ENCODE results near the gene BCKDK. TPM values are rescaled to one million over a fixed set of nuclear protein-coding genes. Genes with fewer than 3 reads are reported as not detected.

Gene BCKDK
- total and polyA plus RNA-seq, 12 donors: 26.1 to 90.9 (median 71.4) TPM

DNA sequence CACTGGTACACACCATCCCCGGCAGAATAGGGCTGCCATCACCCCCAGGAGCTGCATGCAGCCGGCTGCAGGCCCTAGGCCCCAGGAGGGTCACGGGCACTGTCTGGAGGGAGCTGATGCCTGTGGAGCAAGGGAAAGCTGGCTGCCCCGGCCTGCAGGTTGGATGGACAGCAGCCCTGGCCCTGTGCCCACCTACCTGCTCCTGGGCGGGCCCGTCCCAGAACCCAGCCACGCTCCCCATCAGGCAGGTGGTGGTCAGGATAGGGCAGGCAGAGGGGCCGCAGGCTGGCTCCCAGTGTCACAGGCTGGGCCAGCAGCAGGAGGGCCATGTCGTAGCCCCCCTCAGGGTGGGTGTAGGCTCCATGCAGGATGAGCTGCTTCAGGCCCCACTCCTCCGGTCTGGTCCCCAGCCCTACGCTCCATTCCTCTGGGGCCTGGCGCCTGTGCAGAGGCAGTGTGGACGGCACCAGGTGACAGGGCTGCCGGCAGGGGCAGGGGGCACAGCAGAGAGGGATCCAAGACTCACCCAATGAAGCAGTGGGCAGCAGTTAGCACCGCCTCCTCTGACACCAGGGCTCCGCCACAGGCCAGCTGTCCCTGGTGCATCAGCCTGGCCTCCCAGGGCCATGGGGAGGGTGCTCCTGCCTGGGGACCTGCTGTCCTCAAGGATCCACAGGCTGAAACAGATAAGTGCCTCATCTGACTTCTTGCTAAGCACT, 23.4 kb upstream of the BCKDK start:
- Histone ChIP-seq H3K27ac (no peak overlapping the region), H3K27me3 (no peaks in the 10 kb centered on the region), H3K4me3 (no peak overlapping the region), H3K9me3 (no peaks in the 10 kb centered on the region), H3K4me1 (peaks cover 0 to 16% (median 6%) of the 10 kb centered on the region in 9 donors), H3K36me3 (peaks cover 0 to 100% (median 22%) of the 10 kb centered on the region in 9 donors)
- DNase-seq (no peak), ATAC-seq (peak in 2 of 8 donors; percentile 16 to 22)
- TF ChIP-seq, protein P1, sequence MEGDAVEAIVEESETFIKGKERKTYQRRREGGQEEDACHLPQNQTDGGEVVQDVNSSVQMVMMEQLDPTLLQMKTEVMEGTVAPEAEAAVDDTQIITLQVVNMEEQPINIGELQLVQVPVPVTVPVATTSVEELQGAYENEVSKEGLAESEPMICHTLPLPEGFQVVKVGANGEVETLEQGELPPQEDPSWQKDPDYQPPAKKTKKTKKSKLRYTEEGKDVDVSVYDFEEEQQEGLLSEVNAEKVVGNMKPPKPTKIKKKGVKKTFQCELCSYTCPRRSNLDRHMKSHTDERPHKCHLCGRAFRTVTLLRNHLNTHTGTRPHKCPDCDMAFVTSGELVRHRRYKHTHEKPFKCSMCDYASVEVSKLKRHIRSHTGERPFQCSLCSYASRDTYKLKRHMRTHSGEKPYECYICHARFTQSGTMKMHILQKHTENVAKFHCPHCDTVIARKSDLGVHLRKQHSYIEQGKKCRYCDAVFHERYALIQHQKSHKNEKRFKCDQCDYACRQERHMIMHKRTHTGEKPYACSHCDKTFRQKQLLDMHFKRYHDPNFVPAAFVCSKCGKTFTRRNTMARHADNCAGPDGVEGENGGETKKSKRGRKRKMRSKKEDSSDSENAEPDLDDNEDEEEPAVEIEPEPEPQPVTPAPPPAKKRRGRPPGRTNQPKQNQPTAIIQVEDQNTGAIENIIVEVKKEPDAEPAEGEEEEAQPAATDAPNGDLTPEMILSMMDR (IDR thresholded peaks at IDR 0.05): no peak
- intact Hi-C loops (cut with DNase I): loop anchor here in 2 of 10 donors (5.0 to 10.0 kb wide), 2 partner anchors 37 to 100 kb away; partner anchors contain the start of gene HSD3B7 (in 1 of the 2)
- WGBS, 2 donors: 90% methylated on average over 16 of the region's 16 CpGs

DNA sequence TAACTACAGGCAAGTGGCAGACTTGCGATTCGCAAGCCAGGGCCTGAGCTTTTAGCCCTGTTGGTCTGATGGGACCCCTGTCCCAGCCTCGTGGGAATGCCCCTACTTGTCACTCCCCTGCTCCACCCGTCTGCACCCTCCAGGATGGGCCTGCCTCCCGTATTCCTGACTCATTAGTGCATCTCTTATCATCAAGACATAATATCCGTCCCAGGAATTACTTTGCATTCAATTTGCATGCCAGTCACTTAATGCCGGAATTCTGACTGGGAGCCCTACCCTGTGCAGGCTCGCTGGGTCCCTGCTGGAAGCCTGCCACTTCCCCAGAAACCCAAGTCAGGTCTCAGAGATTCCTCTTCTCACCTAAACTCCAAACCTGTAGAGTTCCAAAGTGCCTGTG, 22.8 kb upstream of the BCKDK start:
- Histone ChIP-seq H3K9me3 (no peaks in the 10 kb centered on the region), H3K4me1 (peaks cover 0 to 16% (median 6%) of the 10 kb centered on the region in 9 donors), H3K4me3 (no peak overlapping the region), H3K36me3 (peaks cover 0 to 100% (median 17%) of the 10 kb centered on the region in 9 donors), H3K27me3 (no peaks in the 10 kb centered on the region), H3K27ac (no peak overlapping the region)
- DNase-seq: no peak
- intact Hi-C loops (cut with DNase I): loop anchor here in 2 of 10 donors (5.0 to 10.0 kb wide), 2 partner anchors 38 to 101 kb away; partner anchors contain the start of gene HSD3B7 (in 1 of the 2)
- ATAC-seq: no peak
- 76 to 79% methylated on average over 8 of the region's 8 CpGs for WGBS, 2 donors
- TF ChIP-seq, protein P1 (IDR thresholded peaks at IDR 0.05): no peak

DNA sequence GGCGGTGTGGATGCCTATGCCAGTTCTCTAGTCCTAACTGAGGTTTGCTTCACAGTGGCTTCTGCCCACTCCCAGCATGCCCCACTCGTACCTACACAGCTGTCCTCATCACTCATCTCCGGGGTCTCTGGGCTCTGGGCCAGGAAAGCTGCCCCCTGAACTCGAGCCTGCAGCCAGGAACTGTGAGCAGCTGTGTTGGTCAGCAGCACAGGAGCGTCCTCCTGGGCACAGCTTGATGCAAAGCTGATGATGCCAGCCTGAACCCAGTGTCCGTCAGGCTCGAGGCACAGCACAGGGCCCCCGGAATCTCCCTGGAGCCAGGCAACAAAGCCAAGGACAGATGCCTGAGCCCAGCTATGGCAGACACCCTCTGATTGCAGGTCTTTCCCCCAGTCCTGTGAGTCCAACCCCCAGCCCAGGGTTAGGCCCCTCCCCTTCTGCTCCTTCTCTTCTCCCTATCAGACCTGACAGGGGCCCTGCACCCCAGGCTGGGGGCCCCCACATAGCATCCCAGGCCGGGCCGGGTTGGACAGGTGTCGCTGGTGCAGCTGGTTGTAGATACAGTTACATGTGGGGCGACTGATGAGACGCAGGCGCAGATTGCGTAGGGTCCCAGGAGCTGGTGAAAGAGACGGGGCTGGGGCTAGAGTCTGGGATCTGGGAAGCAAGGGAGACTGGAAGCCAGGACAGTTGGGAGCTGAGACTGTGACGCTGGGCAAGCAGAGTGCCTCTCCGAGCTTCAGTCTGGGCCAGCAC, 22.1 kb upstream of the BCKDK start:
- intact Hi-C loops (cut with DNase I): loop anchor here in 2 of 10 donors (5.0 to 10.0 kb wide), 2 partner anchors 39 to 101 kb away; partner anchors contain the start of gene HSD3B7 (in 1 of the 2)
- Histone ChIP-seq H3K4me1 (peaks cover 0 to 16% (median 6%) of the 10 kb centered on the region in 9 donors), H3K9me3 (no peaks in the 10 kb centered on the region), H3K4me3 (no peak overlapping the region), H3K27ac (no peak overlapping the region), H3K36me3 (peaks cover 0 to 100% (median 17%) of the 10 kb centered on the region in 9 donors), H3K27me3 (no peaks in the 10 kb centered on the region)
- no peak for ATAC-seq
- no peak for DNase-seq
- 84 to 86% methylated on average over 18 of the region's 18 CpGs for WGBS, 2 donors
- TF ChIP-seq, protein P1 (IDR thresholded peaks at IDR 0.05): no peak

DNA sequence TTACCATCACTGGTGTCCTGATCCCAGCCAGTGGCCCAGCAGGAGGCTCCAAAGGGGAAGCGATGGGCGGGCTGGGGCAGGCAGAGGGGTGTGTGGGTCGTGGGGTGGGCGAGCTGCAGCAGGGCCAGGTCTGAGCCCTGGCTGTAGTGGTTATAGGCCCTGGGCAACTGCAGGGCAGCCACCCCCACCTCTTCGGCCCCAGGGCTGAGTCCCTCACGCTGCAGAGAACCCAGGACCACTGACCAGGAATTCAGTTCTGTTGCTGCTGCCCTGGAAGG, 21.6 kb upstream of the BCKDK start:
- H3K36me3 ChIP-seq: peaks cover 0 to 100% (median 19%) of the 10 kb centered on the region in 9 donors
- ATAC-seq (no peak), DNase-seq (no peak)
- no peaks in the 10 kb centered on the region for H3K27me3 ChIP-seq
- no peak overlapping the region for H3K27ac ChIP-seq
- intact Hi-C loops (cut with DNase I): loop anchor here in 2 of 10 donors (5.0 to 10.0 kb wide), 2 partner anchors 39 to 102 kb away; partner anchors contain the start of gene HSD3B7 (in 1 of the 2)
- WGBS, 2 donors: 84 to 87% methylated on average over 6 of the region's 6 CpGs
- H3K4me1 ChIP-seq: peaks cover 0 to 16% (median 6%) of the 10 kb centered on the region in 9 donors
- no peak overlapping the region for H3K4me3 ChIP-seq
- H3K9me3 ChIP-seq: no peaks in the 10 kb centered on the region
- TF ChIP-seq, protein P1 (IDR thresholded peaks at IDR 0.05): no peak

All from heart right ventricle (tissue), 16 donors.